Stimulated activated CD8-positive, alpha-beta memory T cell treated with anti-CD3 and anti-CD28 coated beads, Interleukin-4, amount 100 ng/mL, for 1 hour (primary cell): ENCODE results near the gene KCNS3.

Source experiments
- DNase-seq, 2 donors: peaks; one replicate each; pipeline ENCODE4 v3.0.0-alpha.2; 2020; ENCODE audit warnings: low read depth in 2 of 2, low spot score in 1 of 2

The KCNS3 gene

GRCh38 chr2:17878281-17879136, at the start of gene KCNS3:
Gene KCNS3 (plus strand): TSS chr2:17878667. CDS start chr2:17931009, 52,342 bp downstream.
- no peak for DNase-seq

- DNase-seq, result no peak
These were observed 48.1 kb upstream of the KCNS3 start for GRCh38 chr2:17830053-17831034.

GRCh38 chr2:17835516-17835915, 43.0 kb upstream of the KCNS3 start:
- DNase-seq, result no peak

- DNase-seq, result no peak
These were observed 38.5 kb upstream of the KCNS3 start for GRCh38 chr2:17839959-17840358.

- DNase-seq, result no peak
These were observed 35.0 kb upstream of the KCNS3 start for GRCh38 chr2:17843457-17843856.

GRCh38 chr2:17845806-17846205, 32.7 kb upstream of the KCNS3 start:
- DNase-seq, result no peak

GRCh38 chr2:17846676-17847075, 31.8 kb upstream of the KCNS3 start:
- no peak for DNase-seq

- DNase-seq, result no peak
These were observed 31.2 kb upstream of the KCNS3 start for GRCh38 chr2:17847236-17847635.

GRCh38 chr2:17849275-17849674, 29.2 kb upstream of the KCNS3 start:
- no peak for DNase-seq

GRCh38 chr2:17850151-17850550, 28.3 kb upstream of the KCNS3 start:
- DNase-seq, result no peak

- no peak for DNase-seq
These were observed 26.5 kb upstream of the KCNS3 start for GRCh38 chr2:17851731-17852585.

GRCh38 chr2:17853799-17854198, 24.7 kb upstream of the KCNS3 start:
- DNase-seq, result no peak

- DNase-seq, result no peak
These were observed 21.4 kb upstream of the KCNS3 start for GRCh38 chr2:17857021-17857420.

- DNase-seq, result no peak
These were observed 20.4 kb upstream of the KCNS3 start for GRCh38 chr2:17858064-17858463.

- no peak for DNase-seq
These were observed 14.9 kb upstream of the KCNS3 start for GRCh38 chr2:17863539-17863938.

GRCh38 chr2:17864676-17865075, 13.8 kb upstream of the KCNS3 start:
- DNase-seq, result no peak

- no peak for DNase-seq
These were observed 11.3 kb upstream of the KCNS3 start for GRCh38 chr2:17867133-17867532.

GRCh38 chr2:17869128-17869527, 9.3 kb upstream of the KCNS3 start:
- no peak for DNase-seq

GRCh38 chr2:17871639-17872038, 6.8 kb upstream of the KCNS3 start:
- no peak for DNase-seq

GRCh38 chr2:17873021-17873420, 5.4 kb upstream of the KCNS3 start:
- no peak for DNase-seq

GRCh38 chr2:17876590-17876989, 1.9 kb upstream of the KCNS3 start:
- DNase-seq, result no peak
